HepG2 (cell line): Measurements from ENCODE around the gene IGFLR1. TPM values are rescaled to one million over a fixed set of nuclear protein-coding genes. Genes with fewer than 3 reads are reported as not detected.

ENCODE experiments used
- AGO2 ChIP-seq: fragments of 200-400 bp; formaldehyde crosslinking; optimal IDR thresholded peaks from 2 replicates; pipeline ENCODE3; 2017; ENCODE audit warnings: mild to moderate bottlenecking, low read depth, low read length, moderate library complexity
- AKAP8 ChIP-seq: sonication (generic); formaldehyde crosslinking; IDR thresholded peaks from 2 replicates; pipeline ENCODE4 v1.5.1; 2020; ENCODE audit warnings: mild to moderate bottlenecking, missing genetic modification reagents
- ELF3 ChIP-seq: IDR thresholded peaks from 2 replicates; pipeline ENCODE4 v1.6.1; 2016; ENCODE audit warnings: missing genetic modification reagents, missing compliant biosample characterization
- GABPB1 ChIP-seq: IDR thresholded peaks from 2 replicates; pipeline ENCODE4 v1.6.1; 2016; ENCODE audit warnings: mild to moderate bottlenecking, missing genetic modification reagents, moderate library complexity, missing compliant biosample characterization
- GATA4 ChIP-seq: sonication (generic); IDR thresholded peaks from 2 replicates; pipeline ENCODE4 v1.6.1; 2016; ENCODE audit warnings: antibody characterized with exemption, low read depth, borderline replicate concordance
- HOXA5 ChIP-seq: sonication (generic); formaldehyde crosslinking; IDR thresholded peaks from 2 replicates; pipeline ENCODE4 v1.4.0; 2020; ENCODE audit warnings: missing genetic modification reagents
- KDM4B ChIP-seq: sonication (generic); formaldehyde crosslinking; IDR thresholded peaks from 2 replicates; pipeline ENCODE4 v1.4.0; 2020; ENCODE audit warnings: missing genetic modification reagents
- MXI1 ChIP-seq: IDR thresholded peaks from 3 replicates; pipeline ENCODE4 v1.6.1; 2012; ENCODE audit warnings: low read depth, low read length, inconsistent platforms, borderline replicate concordance
- PITX1 ChIP-seq: sonication (generic); formaldehyde crosslinking; IDR thresholded peaks from 2 replicates; pipeline ENCODE4 v1.5.1; 2020; ENCODE audit warnings: mild to moderate bottlenecking, missing genetic modification reagents
- RBFOX2 ChIP-seq: fragments of 200-400 bp; formaldehyde crosslinking; IDR thresholded peaks from 2 replicates; pipeline ENCODE4 v1.6.1; 2017; ENCODE audit warnings: low read depth, mild to moderate bottlenecking, low read length
- SRY ChIP-seq: sonication (generic); formaldehyde crosslinking; IDR thresholded peaks from 2 replicates; pipeline ENCODE4 v1.8.0; 2022; ENCODE audit warnings: mild to moderate bottlenecking, missing genetic modification reagents
- TAF1 ChIP-seq: sonication (generic); formaldehyde crosslinking; IDR thresholded peaks from 2 replicates; pipeline ENCODE4 v1.4.0; 2020; ENCODE audit warnings: missing genetic modification reagents
- ZFP91 ChIP-seq: sonication (generic); formaldehyde crosslinking; IDR thresholded peaks from 2 replicates; pipeline ENCODE4 v1.9.0; 2022; ENCODE audit warnings: missing genetic modification reagents, mild to moderate bottlenecking, borderline replicate concordance
- ZFX ChIP-seq: sonication (generic); formaldehyde crosslinking; IDR thresholded peaks from 2 replicates; pipeline ENCODE4 v1.4.0; 2020; ENCODE audit warnings: mild to moderate bottlenecking, low read depth, missing genetic modification reagents, moderate library complexity
- ZFY ChIP-seq: sonication (generic); formaldehyde crosslinking; IDR thresholded peaks from 2 replicates; pipeline ENCODE4 v1.4.0; 2020; ENCODE audit warnings: missing genetic modification reagents
- ZNF136 ChIP-seq: sonication (generic); formaldehyde crosslinking; IDR thresholded peaks from 2 replicates; pipeline ENCODE4 v1.8.1; 2022; ENCODE audit warnings: low read depth, mild to moderate bottlenecking, moderate library complexity, missing genetic modification reagents
- ZNF180 ChIP-seq: sonication (generic); formaldehyde crosslinking; IDR thresholded peaks from 2 replicates; pipeline ENCODE4 v1.4.0; 2020; ENCODE audit warnings: low read depth, missing genetic modification reagents, borderline replicate concordance
- ZNF225 ChIP-seq: sonication (generic); formaldehyde crosslinking; IDR thresholded peaks from 2 replicates; pipeline ENCODE4 v1.4.0; 2020; ENCODE audit warnings: mild to moderate bottlenecking, missing genetic modification reagents
- ZNF280B ChIP-seq: sonication (generic); formaldehyde crosslinking; IDR thresholded peaks from 2 replicates; pipeline ENCODE4 v1.5.0; 2020; ENCODE audit warnings: missing genetic modification reagents, mild to moderate bottlenecking, borderline replicate concordance
- ZNF280D ChIP-seq: sonication (generic); formaldehyde crosslinking; IDR thresholded peaks from 2 replicates; pipeline ENCODE4 v1.5.1; 2020; ENCODE audit warnings: mild to moderate bottlenecking, missing genetic modification reagents
- ZNF552 ChIP-seq: sonication (generic); formaldehyde crosslinking; IDR thresholded peaks from 2 replicates; pipeline ENCODE4 v1.9.0; 2022; ENCODE audit warnings: missing genetic modification reagents, mild to moderate bottlenecking, borderline replicate concordance
- ZNF615 ChIP-seq: sonication (generic); formaldehyde crosslinking; IDR thresholded peaks from 2 replicates; pipeline ENCODE4 v1.5.0; 2020; ENCODE audit warnings: mild to moderate bottlenecking, missing genetic modification reagents, borderline replicate concordance
- ZNF672 ChIP-seq: sonication (generic); formaldehyde crosslinking; IDR thresholded peaks from 2 replicates; pipeline ENCODE4 v1.8.1; 2022; ENCODE audit warnings: missing genetic modification reagents
- ZNF768 ChIP-seq: sonication (generic); formaldehyde crosslinking; IDR thresholded peaks from 2 replicates; pipeline ENCODE4 v1.4.0; 2020; ENCODE audit warnings: missing genetic modification reagents
- polyA plus RNA-seq, 8 experiments: library from polyadenylated mRNA; depleted of rRNA in 3 of 8; stranded (reverse) in 7 of 8; unstranded in 1 of 8; fragments of >200 nt; fragmentation: Illumina TruSeq in 4 of 8; extraction: Trizol in 4 of 8; gene quantifications; 2 replicates each; pipeline versions ENCODE4 v1.2.1 to v1.2.3, GENCODE V29; 2011 to 2016; ENCODE audit warnings: low read depth in 4 of 8, missing spikeins in 1 of 8, mixed read lengths in 1 of 8; ENCODE audit not compliant: insufficient read depth in 1 of 8
- total RNA-seq, 5 experiments: library from RNA; depleted of rRNA; stranded (reverse); fragments of >200 nt; fragmentation: Illumina TruSeq; extraction: Trizol; gene quantifications; 2 replicates each; pipeline ENCODE4 v1.2.3, GENCODE V29; 2016; ENCODE audit warnings: low read depth in 1 of 5

The IGFLR1 gene
- total and polyA plus RNA-seq, 2 of the 13 experiments (the other 11 are each of a cell fraction or from before 2014, with no cell fraction given), result 5.4 to 8.9 TPM

GRCh38 chr19:35718345-35719041 lies 23.8 kb downstream of the IGFLR1 start (continued):
- TF ChIP-seq ZFX (CRISPR knock-in tag), result peak; percentile 34; the same call in 1 of the 2 replicates
- TF ChIP-seq ZNF280D (CRISPR knock-in tag), result 0 out of 2 replicates have a peak, but pooled peaks have one; percentile 37
- no peak for TF ChIP-seq GATA4
- peak; percentile 8; the same call in 1 of the 2 replicates for TF ChIP-seq TAF1 (CRISPR knock-in tag)
- TF ChIP-seq HOXA5 (CRISPR knock-in tag), result no peak
- TF ChIP-seq MXI1, result 0 out of 3 replicates have a peak, but pooled peaks have one; percentile 24
- TF ChIP-seq KDM4B, result no peak
- 0 out of 2 replicates have a peak, but pooled peaks have one; percentile 9 for TF ChIP-seq ZNF768 (CRISPR knock-in tag)
- TF ChIP-seq AKAP8 (CRISPR knock-in tag), result no peak
- peak; percentile 14; the same call in 1 of the 2 replicates for TF ChIP-seq ZFP91 (CRISPR knock-in tag)
- TF ChIP-seq PITX1 (CRISPR knock-in tag), result 0 out of 2 replicates have a peak, but pooled peaks have one; percentile 24
- peak; percentile 13; the same call in 1 of the 2 replicates for TF ChIP-seq ZFY
- peak; percentile 26; the same call in 1 of the 2 replicates for TF ChIP-seq ZNF280B
- TF ChIP-seq ZNF672, result no peak
- peak; percentile 57; the same call in 1 of the 2 replicates for TF ChIP-seq ZNF136 (CRISPR knock-in tag)
- TF ChIP-seq ZNF225 (CRISPR knock-in tag), result peak; percentile 59; the same call in 1 of the 2 replicates
- TF ChIP-seq GABPB1 (CRISPR knock-in tag), result peak; percentile 57
- TF ChIP-seq ZNF552 (CRISPR knock-in tag), result no peak
- TF ChIP-seq ZNF180 (CRISPR knock-in tag), result no peak
- no peak for TF ChIP-seq ELF3 (CRISPR knock-in tag)
- no peak for TF ChIP-seq RBFOX2
- peak; percentile 55 for TF ChIP-seq AGO2
- TF ChIP-seq SRY (CRISPR knock-in tag), result 0 out of 2 replicates have a peak, but pooled peaks have one; percentile 27
- no peak for TF ChIP-seq ZNF615 (CRISPR knock-in tag)
